GM19455 (cell line): ENCODE measurements around the gene ARHGAP26.

Source experiments
- ATAC-seq: cut with Tn5 transposase; IDR thresholded peaks from one replicate; pipeline ENCODE4 v1.9.1; 2021; ENCODE audit not compliant: unreplicated experiment

The ARHGAP26 gene

GRCh38 chr5:142826741-142827492, 56.7 kb downstream of the ARHGAP26 start:
- no peak for ATAC-seq

- ATAC-seq = no peak
Observed at GRCh38 chr5:142827934-142828576, 57.9 kb downstream of the ARHGAP26 start.

DNA sequence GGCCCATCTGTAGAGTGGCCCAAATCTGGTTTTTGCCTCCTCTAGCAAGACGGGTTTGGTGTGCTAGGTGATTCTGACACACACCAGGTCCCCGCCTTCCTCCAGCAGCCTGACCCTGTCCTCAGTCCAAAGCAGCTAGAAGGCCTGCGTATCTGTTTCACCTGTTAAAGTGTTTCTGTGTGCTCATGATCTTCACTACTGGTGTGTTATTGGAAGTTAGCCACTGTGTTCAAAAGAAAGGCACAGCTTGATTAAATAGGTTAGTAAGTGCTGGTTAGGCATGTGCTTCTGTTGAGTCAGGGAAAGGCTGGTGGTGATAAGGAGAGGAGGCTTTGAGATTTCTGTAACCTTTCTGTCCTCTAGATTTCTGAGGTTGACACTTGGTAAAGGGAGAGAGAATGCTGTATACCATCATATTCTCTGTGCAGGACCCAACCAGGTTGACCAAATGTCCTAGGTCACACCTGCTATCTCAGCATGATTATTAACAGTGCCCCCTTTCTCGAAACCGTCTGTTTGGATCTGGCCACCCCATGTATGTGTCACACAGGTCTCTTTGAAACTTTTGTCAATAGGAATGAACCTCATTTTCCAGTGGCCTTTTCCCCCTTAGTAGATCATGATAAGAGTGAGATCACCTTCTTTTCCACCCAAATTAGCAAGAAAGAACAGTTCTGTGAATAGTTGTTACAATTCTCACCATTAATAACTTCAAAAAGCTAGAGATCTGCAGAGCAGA, 58.8 kb downstream of the ARHGAP26 start:
- ATAC-seq = no peak

- ATAC-seq = no peak
Observed at GRCh38 chr5:142829801-142830220, 59.6 kb downstream of the ARHGAP26 start.

GRCh38 chr5:142830241-142831008, 60.2 kb downstream of the ARHGAP26 start:
- no peak for ATAC-seq

- no peak for ATAC-seq
Observed at GRCh38 chr5:142831009-142831383, 60.8 kb downstream of the ARHGAP26 start.

DNA sequence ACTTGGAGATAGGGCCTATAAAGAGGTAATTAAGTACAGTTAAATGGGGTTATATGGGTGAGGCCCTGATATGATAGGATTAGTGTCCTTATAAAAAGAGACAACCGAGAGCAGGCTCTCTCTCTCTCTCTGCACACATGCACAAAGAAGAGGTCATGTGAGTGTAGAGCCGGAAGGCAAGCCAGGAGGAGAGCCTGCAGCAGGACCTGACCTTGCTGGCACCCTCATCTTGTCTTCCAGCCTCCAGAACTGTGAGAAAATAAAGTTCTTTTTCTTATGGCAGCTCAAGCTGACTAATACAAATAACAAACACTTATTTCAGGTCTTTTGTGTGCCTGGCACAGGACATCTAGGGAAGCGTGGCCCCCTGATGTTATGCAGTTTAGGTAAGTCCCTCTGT, 62.1 kb downstream of the ARHGAP26 start:
- ATAC-seq = no peak

DNA sequence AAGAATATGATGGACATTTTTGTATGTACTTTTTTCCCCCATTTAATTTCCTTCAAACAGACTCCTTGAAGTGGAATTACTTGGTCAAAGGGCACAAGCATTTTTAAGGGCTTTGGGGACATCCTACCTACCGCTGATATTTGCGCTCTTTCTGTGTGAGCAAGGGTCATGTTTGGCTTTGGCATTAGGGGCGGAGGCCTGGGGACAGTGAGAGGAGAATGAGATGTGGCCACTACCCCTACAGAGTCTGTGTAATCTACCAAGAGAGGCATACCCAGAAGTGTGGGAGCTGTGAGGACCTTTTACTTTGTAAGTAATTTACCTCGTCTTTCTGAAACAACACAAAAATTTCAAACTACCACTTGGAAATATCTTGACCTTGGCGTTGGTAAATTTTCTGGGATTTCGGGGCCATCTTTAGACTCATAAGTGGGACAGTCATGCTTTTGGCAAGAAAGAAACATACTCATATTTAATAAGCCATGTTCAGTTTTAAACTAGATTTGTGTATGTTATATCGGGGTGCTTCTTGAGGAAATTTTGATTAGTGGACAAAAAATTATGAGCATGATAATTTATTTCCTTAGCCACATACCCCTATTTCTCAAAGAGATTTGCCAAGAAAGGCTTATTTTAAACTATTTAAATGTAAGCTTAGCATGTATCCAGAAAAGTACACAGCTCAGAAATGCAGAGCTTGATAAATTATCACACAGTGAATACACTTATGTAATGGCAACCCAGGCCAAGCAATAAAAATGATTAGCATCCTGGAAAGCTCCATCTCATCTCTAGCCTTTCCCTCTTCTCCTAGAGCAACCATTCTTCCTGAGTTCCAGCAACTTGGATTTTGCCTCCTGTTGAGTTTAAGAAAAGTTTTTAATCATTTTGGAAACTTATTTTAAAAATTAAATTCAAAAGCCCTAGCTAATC, 63.6 kb downstream of the ARHGAP26 start:
- ATAC-seq = no peak

DNA sequence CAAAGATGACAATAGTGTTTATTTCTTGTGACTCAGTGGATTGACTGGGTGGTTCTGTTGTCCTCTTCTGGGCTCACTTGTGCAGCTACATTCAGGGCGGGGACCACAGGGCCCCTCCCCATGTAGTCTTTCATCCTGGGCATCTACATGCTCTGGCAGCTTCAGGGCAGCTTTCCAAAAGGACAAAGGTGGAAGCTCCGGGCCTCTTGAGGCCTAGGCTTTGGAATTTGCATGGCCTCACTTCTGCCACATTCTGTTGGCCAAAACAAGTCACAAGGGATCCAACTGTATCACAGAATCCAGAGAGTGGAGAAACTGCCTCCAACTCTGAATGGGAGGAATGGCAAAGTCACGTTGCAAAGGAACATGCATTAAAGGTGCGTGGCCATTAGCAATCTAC, 64.3 kb downstream of the ARHGAP26 start:
- no peak for ATAC-seq

GRCh38 chr5:142835540-142835939, 65.4 kb downstream of the ARHGAP26 start:
- no peak for ATAC-seq

GRCh38 chr5:142836048-142836447, 65.9 kb downstream of the ARHGAP26 start:
- ATAC-seq = no peak

DNA sequence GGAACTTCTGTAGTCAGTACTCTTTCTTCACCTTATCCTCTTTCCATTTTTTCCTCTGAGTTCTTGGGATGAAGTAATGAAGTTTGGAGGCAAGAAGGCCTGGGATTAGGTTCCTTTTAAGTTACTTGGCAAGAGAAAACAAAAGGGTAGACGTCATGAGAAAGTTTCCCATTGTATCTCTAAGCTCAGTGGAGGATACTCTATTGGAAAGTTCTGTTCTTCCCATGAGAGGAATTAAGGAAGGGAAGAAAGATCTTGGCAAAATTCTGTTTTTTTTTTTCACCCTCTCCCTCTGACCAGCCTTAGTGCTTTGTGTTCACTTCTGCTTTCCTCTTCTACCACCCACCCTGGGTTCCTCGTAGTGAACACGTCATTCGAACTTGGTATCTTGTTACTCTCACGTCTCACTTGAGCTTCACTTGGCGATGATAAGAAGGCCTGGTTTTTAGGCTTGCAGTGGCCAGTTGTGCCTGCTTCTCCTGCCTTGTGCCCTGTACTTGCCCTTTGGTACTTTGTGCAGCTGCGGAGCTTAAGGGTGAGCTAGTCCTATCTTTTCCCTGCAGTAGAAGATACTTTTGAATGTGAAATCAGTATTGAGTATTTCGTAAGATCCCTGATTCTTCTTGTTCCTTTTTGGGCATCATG, 67.0 kb downstream of the ARHGAP26 start:
- no peak for ATAC-seq

DNA sequence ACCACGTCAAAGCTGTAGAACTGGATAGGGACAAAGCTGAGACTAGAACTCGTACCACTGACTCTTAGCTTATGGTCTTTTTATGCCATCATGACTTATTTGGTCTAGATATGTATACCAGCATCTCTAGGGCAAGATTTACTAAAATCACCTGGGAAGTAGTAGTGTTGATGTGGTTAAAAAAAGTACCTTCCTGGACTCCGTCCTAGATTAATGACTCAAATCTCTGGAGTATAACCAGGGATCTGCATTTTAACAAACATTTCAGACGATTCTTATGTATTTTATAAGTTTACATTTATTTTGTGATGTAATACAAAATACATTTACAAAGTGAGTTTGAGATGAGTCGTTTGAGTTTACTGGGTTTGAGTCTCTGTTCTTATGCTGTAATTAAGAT, 68.7 kb downstream of the ARHGAP26 start:
- no peak for ATAC-seq

- no peak for ATAC-seq
Observed at GRCh38 chr5:142839711-142840346, 69.7 kb downstream of the ARHGAP26 start.

- no peak for ATAC-seq
Observed at GRCh38 chr5:142840575-142840974, 70.4 kb downstream of the ARHGAP26 start.

GRCh38 chr5:142841511-142842265, 71.5 kb downstream of the ARHGAP26 start:
- ATAC-seq = no peak

DNA sequence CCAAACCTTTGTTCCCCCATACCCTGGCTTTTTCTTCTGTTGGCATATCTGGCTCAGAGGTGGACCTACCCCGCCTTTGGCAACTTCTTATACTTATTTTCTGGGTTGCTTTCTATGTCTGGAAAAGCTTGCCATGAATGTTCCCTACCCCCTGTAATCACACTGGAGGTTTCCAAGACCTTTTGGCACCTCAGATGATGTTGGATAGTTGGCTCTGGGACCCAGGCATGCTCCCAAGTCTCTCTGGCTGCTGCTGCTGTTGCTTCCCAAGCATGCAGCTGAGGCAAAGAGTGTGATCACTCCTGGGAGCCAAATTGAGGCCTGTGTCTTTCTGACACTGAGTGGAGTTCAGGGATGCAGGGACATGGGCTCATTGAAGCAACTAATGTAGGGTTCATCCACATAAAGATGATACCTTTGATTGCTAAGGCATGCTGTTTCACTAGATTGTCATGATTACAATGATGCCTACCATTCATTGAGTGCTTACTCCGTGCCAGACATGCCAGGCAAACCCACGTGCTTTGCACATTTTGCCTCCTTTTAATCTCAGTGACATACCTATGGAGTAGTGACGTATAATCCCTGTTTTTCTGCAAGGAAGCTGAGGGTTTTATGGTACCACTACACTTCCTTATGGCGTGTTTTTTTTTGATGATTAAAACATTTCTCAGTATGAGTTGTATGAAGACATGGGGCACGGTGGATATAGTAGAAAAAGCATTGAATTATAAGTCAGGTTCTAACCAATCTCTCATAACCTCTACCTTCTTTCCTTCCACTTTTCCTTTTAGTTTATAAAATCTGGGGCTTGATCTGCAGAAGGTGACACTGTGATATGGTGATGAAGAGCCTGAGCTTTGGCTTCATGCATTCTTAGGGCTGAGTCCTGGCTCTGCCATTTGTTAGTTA, 73.1 kb downstream of the ARHGAP26 start:
- ATAC-seq = no peak
